ENCODE data around the gene TFF3.
A peak's percentile ranks its signal among the peaks of the same experiment; 100 is the strongest.

TFF3 gene

DNA sequence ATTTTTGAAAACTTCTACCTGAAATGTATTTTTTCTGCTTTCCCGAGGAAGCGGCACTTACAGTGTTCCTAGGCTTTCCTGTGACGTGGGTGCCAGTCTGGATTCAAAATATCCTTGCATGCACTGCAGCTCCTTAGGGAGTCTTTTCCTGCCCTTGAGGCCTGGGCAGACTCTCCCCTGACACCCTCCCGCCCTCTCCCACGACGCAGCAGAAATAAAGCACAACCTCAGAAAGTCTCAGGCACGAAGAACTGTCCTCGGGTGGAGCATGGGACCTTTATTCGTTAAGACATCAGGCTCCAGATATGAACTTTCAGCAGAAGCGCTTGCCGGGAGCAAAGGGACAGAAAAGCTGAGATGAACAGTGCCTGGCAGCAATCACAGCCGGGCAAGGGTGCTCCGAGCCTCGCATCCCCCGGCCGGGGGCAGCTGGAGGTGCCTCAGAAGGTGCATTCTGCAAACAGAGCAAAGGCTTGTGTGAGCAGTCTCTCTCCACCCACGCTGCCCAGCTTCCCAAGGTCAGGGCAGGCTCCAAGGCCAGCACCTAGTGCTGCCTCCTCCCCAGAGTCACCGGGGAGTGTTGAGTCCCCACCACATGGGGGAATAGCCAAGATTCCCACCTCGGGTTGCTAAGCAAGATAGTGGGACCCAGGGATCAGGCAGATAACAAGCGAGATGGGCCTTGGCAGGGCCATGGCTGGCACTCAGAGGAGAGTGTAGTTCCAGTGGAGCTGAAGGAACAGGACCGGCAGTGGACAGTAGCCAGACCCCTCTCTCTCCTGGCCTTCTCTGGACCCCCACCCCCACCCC, 3.2 kb downstream of the TFF3 start:
- Histone ChIP-seq H3K4me1 (ENCODE audit: insufficient read depth, insufficient read length) (peaks cover 51% of the 10 kb centered on the region), H3K27me3 (ENCODE audit: insufficient read depth, insufficient read length) (peaks cover 3% of the 10 kb centered on the region), H3K4me3 (ENCODE audit: insufficient read length, low read depth) (no peak overlapping the region), H3K36me3 (ENCODE audit: insufficient read depth, insufficient read length, low read length) (no peaks in the 10 kb centered on the region), H3K9me3 (ENCODE audit: insufficient read depth, low read length) (no peaks in the 10 kb centered on the region), H3K9ac (ENCODE audit: insufficient read length, low read depth) (no peak overlapping the region)
- no peak for DNase-seq (ENCODE audit: low read depth, low spot score)
- TF ChIP-seq ZNF274 (IDR thresholded peaks at IDR 0.05; ENCODE audit: low read depth, low read length) (no peak), YY1 (IDR thresholded peaks at IDR 0.05; ENCODE audit: insufficient read depth, insufficient read length) (no peak), SUZ12 (IDR thresholded peaks at IDR 0.05; ENCODE audit: extremely low read depth, insufficient read depth, insufficient read length) (no peak)

DNA sequence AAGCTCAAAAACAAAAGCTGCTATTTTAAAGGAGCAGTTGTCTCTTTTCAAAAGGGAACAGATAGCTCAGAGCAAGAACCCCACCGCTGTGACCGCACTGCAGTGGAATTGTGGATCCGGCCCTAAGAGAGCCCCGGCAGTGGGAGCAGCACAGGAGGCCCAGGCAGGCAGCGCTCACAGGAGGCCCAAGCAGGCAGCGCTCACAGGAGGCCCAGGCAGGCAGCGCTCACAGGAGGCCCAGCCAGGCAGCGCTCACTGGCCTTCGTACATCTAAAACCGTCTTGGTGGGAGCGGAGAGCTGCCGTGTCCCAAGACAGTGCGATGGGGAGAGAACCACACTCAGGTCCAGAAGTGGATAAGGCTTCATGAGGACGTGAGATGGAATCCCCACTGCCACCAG, 4.0 kb downstream of the TFF3 start:
- DNase-seq (ENCODE audit: low read depth, low spot score) = no peak
- peaks cover 3% of the 10 kb centered on the region for H3K27me3 ChIP-seq (ENCODE audit: insufficient read depth, insufficient read length)

DNA sequence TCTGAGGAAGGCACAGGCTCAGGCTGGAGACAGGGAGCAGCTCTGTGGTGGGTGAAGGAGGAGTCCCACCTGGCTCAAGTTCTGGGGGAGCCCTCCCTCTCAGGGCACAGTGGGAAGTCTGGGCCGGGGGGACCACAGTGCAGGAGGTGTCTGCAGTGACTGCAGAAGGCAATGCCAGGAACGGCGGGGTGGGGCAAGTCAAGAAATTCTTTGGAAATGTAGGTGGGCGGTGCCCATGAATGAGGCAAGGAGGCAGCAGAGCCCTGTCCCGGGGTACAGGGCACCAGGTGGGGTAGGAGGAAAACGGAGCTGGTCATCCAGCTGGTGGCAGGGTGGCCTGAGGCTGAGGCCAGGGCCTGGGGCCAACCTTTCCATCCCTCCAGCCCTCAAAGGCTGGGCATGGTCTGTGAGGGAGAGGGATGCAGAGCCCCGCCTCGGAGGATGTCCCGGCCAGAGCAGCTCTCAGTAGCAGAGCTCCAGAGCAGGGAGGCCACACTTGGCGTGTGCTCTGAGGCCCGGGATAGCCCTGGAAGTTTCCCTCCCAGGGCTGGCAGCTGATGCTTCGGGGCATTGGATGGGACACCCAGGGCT, 4.7 kb downstream of the TFF3 start:
- Histone ChIP-seq H3K36me3 (ENCODE audit: insufficient read depth, insufficient read length, low read length) (no peaks in the 10 kb centered on the region), H3K4me3 (ENCODE audit: insufficient read length, low read depth) (no peak overlapping the region), H3K27me3 (ENCODE audit: insufficient read depth, insufficient read length) (peaks cover 3% of the 10 kb centered on the region), H3K9me3 (ENCODE audit: insufficient read depth, low read length) (no peaks in the 10 kb centered on the region), H3K4me1 (ENCODE audit: insufficient read depth, insufficient read length) (peaks cover 42% of the 10 kb centered on the region), H3K9ac (ENCODE audit: insufficient read length, low read depth) (no peak overlapping the region)
- no peak for DNase-seq (ENCODE audit: low read depth, low spot score)
- no peak for TF ChIP-seq YY1 (IDR thresholded peaks at IDR 0.05; ENCODE audit: insufficient read depth, insufficient read length)
- no peak for TF ChIP-seq SUZ12 (IDR thresholded peaks at IDR 0.05; ENCODE audit: extremely low read depth, insufficient read depth, insufficient read length)
- no peak for TF ChIP-seq ZNF274 (IDR thresholded peaks at IDR 0.05; ENCODE audit: low read depth, low read length)

More for the DNA sequence above, 4.0 kb downstream of the TFF3 start:
- Histone ChIP-seq H3K9ac (ENCODE audit: insufficient read length, low read depth) (no peak overlapping the region), H3K4me3 (ENCODE audit: insufficient read length, low read depth) (no peak overlapping the region), H3K9me3 (ENCODE audit: insufficient read depth, low read length) (no peaks in the 10 kb centered on the region), H3K36me3 (ENCODE audit: insufficient read depth, insufficient read length, low read length) (no peaks in the 10 kb centered on the region), H3K4me1 (ENCODE audit: insufficient read depth, insufficient read length) (peaks cover 43% of the 10 kb centered on the region)
- TF ChIP-seq SUZ12 (IDR thresholded peaks at IDR 0.05; ENCODE audit: extremely low read depth, insufficient read depth, insufficient read length) (no peak), ZNF274 (IDR thresholded peaks at IDR 0.05; ENCODE audit: low read depth, low read length) (no peak), YY1 (IDR thresholded peaks at IDR 0.05; ENCODE audit: insufficient read depth, insufficient read length) (no peak)

DNA sequence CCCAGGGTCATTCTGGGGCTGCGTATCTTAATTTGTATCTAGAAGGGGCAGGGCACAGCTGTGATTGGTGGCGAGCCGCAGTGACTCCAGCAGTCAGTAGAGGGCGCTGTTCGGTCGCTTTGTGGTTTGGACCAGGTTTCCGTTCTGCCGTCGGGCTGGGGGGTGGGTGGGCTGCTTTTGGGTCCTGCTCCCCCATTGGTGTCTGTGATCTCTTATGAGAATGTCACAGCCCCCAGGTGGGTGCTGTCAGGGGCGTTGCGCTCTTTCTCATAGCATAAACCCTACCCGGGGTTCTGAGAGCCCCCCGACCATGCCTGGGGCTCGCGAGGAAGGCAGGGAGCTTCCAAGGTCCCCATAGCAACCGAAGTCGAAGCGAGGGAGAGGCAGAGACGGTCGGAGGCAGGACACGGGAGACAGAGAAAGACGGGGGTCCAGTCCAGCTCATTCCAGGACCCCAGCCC, 5.4 kb downstream of the TFF3 start:
- H3K4me3 ChIP-seq (ENCODE audit: insufficient read length, low read depth) = no peak overlapping the region
- H3K36me3 ChIP-seq (ENCODE audit: insufficient read depth, insufficient read length, low read length) = no peaks in the 10 kb centered on the region
- no peaks in the 10 kb centered on the region for H3K9me3 ChIP-seq (ENCODE audit: insufficient read depth, low read length)
- TF ChIP-seq YY1 (IDR thresholded peaks at IDR 0.05; ENCODE audit: insufficient read depth, insufficient read length) = no peak
- no peak for TF ChIP-seq SUZ12 (IDR thresholded peaks at IDR 0.05; ENCODE audit: extremely low read depth, insufficient read depth, insufficient read length)
- H3K9ac ChIP-seq (ENCODE audit: insufficient read length, low read depth) = peak overlapping the region; percentile 5
- peaks cover 37% of the 10 kb centered on the region for H3K4me1 ChIP-seq (ENCODE audit: insufficient read depth, insufficient read length)
- peak; percentile 48 for DNase-seq (ENCODE audit: low read depth, low spot score)
- peaks cover 3% of the 10 kb centered on the region for H3K27me3 ChIP-seq (ENCODE audit: insufficient read depth, insufficient read length)

DNA sequence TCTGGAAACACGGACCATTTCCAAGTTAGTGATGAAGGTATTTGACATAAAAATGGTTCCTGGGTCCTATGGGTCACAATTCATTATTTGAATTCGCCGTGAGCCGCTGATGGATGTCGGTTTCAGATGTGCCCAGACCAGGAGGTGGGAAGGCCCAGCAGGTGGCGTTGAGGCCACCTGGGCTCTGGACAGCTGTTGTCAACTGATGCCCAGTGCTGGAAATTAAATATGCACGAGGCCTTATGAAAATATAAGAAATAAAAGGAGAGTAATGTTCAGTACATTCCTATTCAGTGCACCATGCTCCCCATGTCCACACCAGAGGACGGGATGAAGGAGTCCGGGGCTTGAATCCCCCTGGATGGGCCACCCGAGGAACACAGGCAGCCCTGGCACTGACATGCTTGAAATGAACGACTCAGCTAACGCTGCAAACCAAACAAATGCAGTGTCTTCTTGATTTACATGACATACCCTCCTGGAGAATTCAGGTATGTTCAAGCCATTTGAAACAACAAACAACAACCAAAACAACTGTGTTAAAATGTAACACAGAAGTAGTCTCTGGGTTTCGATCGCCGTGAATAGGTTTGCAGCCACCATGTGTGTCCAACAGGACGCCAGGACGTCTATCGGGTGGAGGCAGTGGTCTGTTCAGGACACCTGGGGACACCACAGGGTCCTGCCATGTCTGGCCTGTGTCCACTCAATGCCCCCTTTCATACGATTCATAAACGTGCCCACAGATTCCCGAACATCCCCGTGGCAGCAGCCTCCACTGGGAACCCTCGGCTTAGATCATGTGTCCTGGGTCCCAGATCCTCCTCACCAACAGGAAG, 6.1 kb downstream of the TFF3 start:
- peaks cover 3% of the 10 kb centered on the region for H3K27me3 ChIP-seq (ENCODE audit: insufficient read depth, insufficient read length)
- H3K4me1 ChIP-seq (ENCODE audit: insufficient read depth, insufficient read length) = peaks cover 36% of the 10 kb centered on the region
- no peaks in the 10 kb centered on the region for H3K36me3 ChIP-seq (ENCODE audit: insufficient read depth, insufficient read length, low read length)
- no peak for DNase-seq (ENCODE audit: low read depth, low spot score)
- H3K9ac ChIP-seq (ENCODE audit: insufficient read length, low read depth) = no peak overlapping the region
- TF ChIP-seq SUZ12 (IDR thresholded peaks at IDR 0.05; ENCODE audit: extremely low read depth, insufficient read depth, insufficient read length) (no peak), YY1 (IDR thresholded peaks at IDR 0.05; ENCODE audit: insufficient read depth, insufficient read length) (no peak), ZNF274 (IDR thresholded peaks at IDR 0.05; ENCODE audit: low read depth, low read length) (no peak)
- H3K9me3 ChIP-seq (ENCODE audit: insufficient read depth, low read length) = no peaks in the 10 kb centered on the region
- no peak overlapping the region for H3K4me3 ChIP-seq (ENCODE audit: insufficient read length, low read depth)

DNA sequence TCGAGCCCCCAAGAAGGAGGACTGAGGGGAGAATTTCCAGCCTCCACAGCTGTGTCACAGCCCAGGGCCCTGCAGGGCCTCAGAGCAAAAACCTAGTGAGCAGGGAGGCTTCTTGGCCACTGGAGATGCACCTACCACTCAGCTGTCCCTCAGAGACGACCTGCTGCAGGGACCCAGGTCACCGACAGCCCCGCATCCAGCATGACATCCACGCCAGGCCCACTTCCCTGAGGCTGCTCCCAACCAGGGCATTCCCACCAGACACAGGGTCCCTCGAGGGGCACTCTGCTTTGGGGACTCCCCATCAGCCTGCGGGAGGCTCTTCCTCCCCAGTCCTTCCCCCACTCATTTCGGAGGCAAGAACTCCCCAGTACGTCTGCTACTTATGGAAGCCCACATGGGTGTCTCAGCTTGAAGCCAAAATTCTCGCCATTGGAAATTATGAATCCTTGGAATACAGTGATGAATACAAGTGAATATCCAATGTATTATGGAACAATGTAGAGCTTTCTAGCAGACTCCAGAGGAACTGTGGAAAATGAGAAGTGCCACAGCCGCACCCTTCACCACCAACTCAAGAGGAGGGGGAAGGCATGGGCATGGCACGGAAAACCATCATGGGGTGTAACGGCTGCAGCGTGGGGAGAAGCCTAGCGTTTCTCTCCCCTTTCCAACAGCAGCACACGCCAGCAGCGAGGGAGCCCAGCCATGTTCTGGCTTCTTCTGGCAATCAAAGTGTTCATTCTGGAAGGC, 6.9 kb downstream of the TFF3 start:
- no peak overlapping the region for H3K4me3 ChIP-seq (ENCODE audit: insufficient read length, low read depth)
- DNase-seq (ENCODE audit: low read depth, low spot score) = no peak
- TF ChIP-seq ZNF274 (IDR thresholded peaks at IDR 0.05; ENCODE audit: low read depth, low read length) (no peak), SUZ12 (IDR thresholded peaks at IDR 0.05; ENCODE audit: extremely low read depth, insufficient read depth, insufficient read length) (no peak), YY1 (IDR thresholded peaks at IDR 0.05; ENCODE audit: insufficient read depth, insufficient read length) (no peak)
- peaks cover 33% of the 10 kb centered on the region for H3K4me1 ChIP-seq (ENCODE audit: insufficient read depth, insufficient read length)
- H3K9me3 ChIP-seq (ENCODE audit: insufficient read depth, low read length) = no peaks in the 10 kb centered on the region
- H3K9ac ChIP-seq (ENCODE audit: insufficient read length, low read depth) = no peak overlapping the region
- H3K27me3 ChIP-seq (ENCODE audit: insufficient read depth, insufficient read length) = peaks cover 3% of the 10 kb centered on the region
- H3K36me3 ChIP-seq (ENCODE audit: insufficient read depth, insufficient read length, low read length) = no peaks in the 10 kb centered on the region

All from NT2/D1 (cell line).